IMR-90 (cell line): ENCODE results near the gene MYH6. TPM values are rescaled to one million over a fixed set of nuclear protein-coding genes. Genes with fewer than 3 reads are reported as not detected.

Experiments
- ATAC-seq: fragments of 200-7000 bp; cut with Tn5 transposase; 2 replicates; pipeline ENCODE4 v1.9.1; 2020; ENCODE audit warnings: low read depth, mild to moderate bottlenecking, moderate library complexity
- BruUV-seq: library from RNA; stranded (reverse); fragments of 400-500 nt; replicated peaks from 2 replicates; lab custom pipeline; 2021; lab: Mats Ljungman, UMichigan
- CTCF ChIA-PET: fragments of 300-600 bp; formaldehyde crosslinking; extraction: SDS; loops from one replicate; lab custom pipeline; 2021; ENCODE audit warnings: antibody characterized with exemption; lab: Yijun Ruan, JAX
- POLR2A ChIA-PET: fragments of 300-600 bp; sonication (Branson Sonifier 250); formaldehyde crosslinking; loops from one replicate; lab custom pipeline; 2022; ENCODE audit warnings: antibody characterized with exemption; ENCODE audit not compliant: unreplicated experiment; lab: Charles Lee
- DNase-seq: peaks from one replicate; pipeline ENCODE4 v3.0.0; 2013
- H2AFZ ChIP-seq: replicated peaks from 2 replicates; pipeline ENCODE3; 2013; ENCODE audit warnings: low read length, mild to moderate bottlenecking; ENCODE audit not compliant: poor library complexity
- H2AK5ac ChIP-seq: 2 replicates; pipeline ENCODE4 v1.6.1; 2013; ENCODE audit warnings: low read depth, low read length, inconsistent platforms
- H2AK9ac ChIP-seq: replicated peaks from 2 replicates; pipeline ENCODE3; 2013; ENCODE audit warnings: mild to moderate bottlenecking, low read depth, low read length, moderate library complexity; ENCODE audit not compliant: poor library complexity
- H2BK120ac ChIP-seq: 2 replicates; pipeline ENCODE4 v1.6.1; 2013; ENCODE audit warnings: low read depth, low read length, inconsistent platforms
- H2BK15ac ChIP-seq: 3 replicates; pipeline ENCODE4 v1.6.1; 2013; ENCODE audit warnings: low read depth, low read length, inconsistent platforms
- H2BK20ac ChIP-seq: 2 replicates; pipeline ENCODE4 v1.6.1; 2013; ENCODE audit warnings: low read depth, mild to moderate bottlenecking, inconsistent platforms, low read length, moderate library complexity
- H2BK5ac ChIP-seq: 2 replicates; pipeline ENCODE4 v1.6.1; 2013; ENCODE audit warnings: mild to moderate bottlenecking, low read depth, low read length, inconsistent platforms; ENCODE audit not compliant: poor library complexity, severe bottlenecking
- H3K14ac ChIP-seq: replicated peaks from 2 replicates; pipeline ENCODE4 v1.6.1; 2013; ENCODE audit warnings: low read depth, low read length, inconsistent platforms
- H3K18ac ChIP-seq: 2 replicates; pipeline ENCODE4 v1.6.1; 2013; ENCODE audit warnings: low read depth, low read length, control low read depth
- H3K23ac ChIP-seq: 2 replicates; pipeline ENCODE4 v1.6.1; 2013; ENCODE audit warnings: low read depth, low read length, inconsistent platforms
- H3K27ac ChIP-seq: 2 replicates; pipeline ENCODE4 v1.5.1; 2013; ENCODE audit warnings: mild to moderate bottlenecking, control low read depth, low read length; ENCODE audit not compliant: insufficient read depth
- H3K27me3 ChIP-seq: 2 replicates; pipeline ENCODE4 v1.6.1; 2013; ENCODE audit warnings: low read length; ENCODE audit not compliant: control insufficient read depth, insufficient read depth
- H3K36me3 ChIP-seq: 2 replicates; pipeline ENCODE4 v1.6.1; 2013; ENCODE audit warnings: low read length, mixed read lengths; ENCODE audit not compliant: control insufficient read depth, insufficient read depth
- H3K4ac ChIP-seq: 2 replicates; pipeline ENCODE4 v1.6.1; 2013; ENCODE audit warnings: low read depth, low read length, inconsistent platforms
- H3K4me1 ChIP-seq: 2 replicates; pipeline ENCODE4 v1.6.1; 2013; ENCODE audit warnings: low read length, mixed read lengths; ENCODE audit not compliant: control insufficient read depth, insufficient read depth
- H3K4me2 ChIP-seq: 2 replicates; pipeline ENCODE4 v1.6.1; 2013; ENCODE audit warnings: low read depth, mild to moderate bottlenecking, control low read depth, low read length, moderate library complexity
- H3K4me3 ChIP-seq: 2 replicates; pipeline ENCODE4 v1.5.1; 2013; ENCODE audit warnings: low read depth, mild to moderate bottlenecking, control low read depth, low read length, moderate library complexity; ENCODE audit not compliant: insufficient read depth
- H3K56ac ChIP-seq: 2 replicates; pipeline ENCODE4 v1.6.1; 2013; ENCODE audit warnings: low read length, inconsistent platforms; ENCODE audit not compliant: insufficient read depth; ENCODE audit errors: extremely low read depth
- H3K79me1 ChIP-seq, 2 experiments: 2 replicates each; pipeline ENCODE4 v1.6.1; 2013; ENCODE audit warnings: low read length in 2 of 2, inconsistent platforms in 1 of 2, low read depth in 1 of 2
- H3K9ac ChIP-seq: 2 replicates; pipeline ENCODE4 v1.6.1; 2013; ENCODE audit warnings: low read depth, low read length, control low read depth
- H3K9me1 ChIP-seq: 2 replicates; pipeline ENCODE4 v1.6.1; 2013; ENCODE audit warnings: low read length, inconsistent platforms; ENCODE audit not compliant: insufficient read depth
- H3K9me3 ChIP-seq: 2 replicates; pipeline ENCODE4 v1.6.1; 2013; ENCODE audit warnings: low read length; ENCODE audit not compliant: control insufficient read depth, insufficient read depth
- H4K20me1 ChIP-seq: 2 replicates; pipeline ENCODE4 v1.6.1; 2013; ENCODE audit warnings: low read length, inconsistent platforms; ENCODE audit not compliant: insufficient read depth
- H4K5ac ChIP-seq: 2 replicates; pipeline ENCODE4 v1.6.1; 2013; ENCODE audit warnings: mild to moderate bottlenecking, low read depth, low read length, control low read depth
- H4K8ac ChIP-seq, 2 experiments: 2 replicates each; pipeline ENCODE4 v1.6.1; 2013; ENCODE audit warnings: low read depth in 2 of 2, low read length in 2 of 2, control low read depth in 1 of 2, inconsistent platforms in 1 of 2
- H4K91ac ChIP-seq: 2 replicates; pipeline ENCODE4 v1.6.1; 2013; ENCODE audit warnings: low read depth, low read length, inconsistent platforms; ENCODE audit not compliant: insufficient read depth
- BHLHE40 ChIP-seq: fragments of 150-350 bp; IDR thresholded peaks from 2 replicates; pipeline ENCODE4 v1.6.1; 2016; ENCODE audit warnings: mild to moderate bottlenecking, low read depth, low read length
- CEBPB ChIP-seq: IDR thresholded peaks from 2 replicates; pipeline ENCODE4 v1.6.1; 2012; ENCODE audit warnings: low read depth, low read length, improper control_type of control experiment
- CHD1 ChIP-seq: IDR thresholded peaks from 2 replicates; pipeline ENCODE4 v1.6.1; 2012; ENCODE audit warnings: low read depth, low read length, improper control_type of control experiment
- CTCF ChIP-seq: conservative IDR thresholded peaks from 2 replicates; pipeline ENCODE4 v1.5.1; 2012; ENCODE audit warnings: mild to moderate bottlenecking, low read depth, low read length, improper control_type of control experiment
- ELK1 ChIP-seq: fragments of 150-350 bp; IDR thresholded peaks from 2 replicates; pipeline ENCODE4 v1.6.1; 2016; ENCODE audit warnings: low read depth, mild to moderate bottlenecking, low read length, moderate library complexity, borderline replicate concordance
- FOS ChIP-seq: fragments of 150-350 bp; IDR thresholded peaks from 2 replicates; pipeline ENCODE4 v1.6.1; 2016; ENCODE audit warnings: low read depth, low read length
- MAFK ChIP-seq: IDR thresholded peaks from 2 replicates; pipeline ENCODE4 v1.6.1; 2012; ENCODE audit warnings: low read depth, low read length, improper control_type of control experiment
- MAZ ChIP-seq: IDR thresholded peaks from 2 replicates; pipeline ENCODE4 v1.6.1; 2012; ENCODE audit warnings: low read depth, mild to moderate bottlenecking, low read length, improper control_type of control experiment, moderate library complexity, borderline replicate concordance
- MXI1 ChIP-seq: IDR thresholded peaks from 2 replicates; pipeline ENCODE4 v1.6.1; 2012; ENCODE audit warnings: low read depth, mild to moderate bottlenecking, low read length, moderate library complexity, borderline replicate concordance
- NFE2L2 ChIP-seq: fragments of 150-350 bp; IDR thresholded peaks from 2 replicates; pipeline ENCODE4 v1.6.1; 2016; ENCODE audit warnings: low read depth, mild to moderate bottlenecking, low read length
- POLR2A ChIP-seq: IDR thresholded peaks from 2 replicates; pipeline ENCODE4 v1.6.1; 2012; ENCODE audit warnings: mild to moderate bottlenecking, low read depth, low read length
- RAD21 ChIP-seq: IDR thresholded peaks from 2 replicates; pipeline ENCODE4 v1.6.1; 2012; ENCODE audit warnings: low read length, improper control_type of control experiment
- RCOR1 ChIP-seq: IDR thresholded peaks from 2 replicates; pipeline ENCODE4 v1.6.1; 2012; ENCODE audit warnings: mild to moderate bottlenecking, low read length, improper control_type of control experiment; ENCODE audit not compliant: insufficient replicate concordance
- RFX5 ChIP-seq: IDR thresholded peaks from 2 replicates; pipeline ENCODE4 v1.8.0; 2012; ENCODE audit warnings: low read depth, mild to moderate bottlenecking, low read length, moderate library complexity
- SMC3 ChIP-seq: fragments of 150-350 bp; IDR thresholded peaks from 2 replicates; pipeline ENCODE4 v1.6.1; 2016; ENCODE audit warnings: low read depth, mild to moderate bottlenecking, antibody characterized with exemption, low read length, moderate library complexity
- USF2 ChIP-seq: fragments of 150-350 bp; IDR thresholded peaks from 2 replicates; pipeline ENCODE4 v1.6.1; 2017; ENCODE audit warnings: mild to moderate bottlenecking, antibody characterized with exemption, low read length, low read depth
- WGBS, 2 experiments: methylation state at CpG; one replicate each; pipeline versions ENCODE4 v1.1.5 to v1.1.7; 2013; ENCODE audit warnings: missing lambda C conversion rate in 2 of 2; ENCODE audit not compliant: insufficient read length in 1 of 2; ENCODE audit errors: extremely low coverage in 2 of 2; 5-methylcytosine and 5-hydroxymethylcytosine counted together
- dilution Hi-C: fragments of 300-500 bp; cut with HindIII; formaldehyde crosslinking; loops from one replicate; pipeline ENCODE4 v1.14.3; 2018; ENCODE audit warnings: low sequenced_read_pairs; ENCODE audit not compliant: unreplicated experiment
- in situ Hi-C: fragments of 300-500 bp; cut with MboI; formaldehyde crosslinking; loops from 3 replicates; pipeline ENCODE4 v1.14.3; 2019; ENCODE audit warnings: low sequenced_read_pairs, inconsistent platforms, mixed read lengths
- intact Hi-C: fragments of 100-400 bp; cut with micrococcal nuclease; formaldehyde crosslinking; loops from 2 replicates; pipeline ENCODE4 v1.10.0; 2022
- polyA plus RNA-seq, 3 experiments: library from polyadenylated mRNA; depleted of rRNA; stranded (reverse); fragments of >200 nt; gene quantifications; 2 replicates each; pipeline ENCODE4 v1.2.3, GENCODE V29; 2012; ENCODE audit warnings: low replicate concordance in 1 of 3
- total RNA-seq: library from RNA; depleted of rRNA; stranded (reverse); fragments of >200 nt; gene quantifications from 2 replicates; pipeline ENCODE4 v1.2.3, GENCODE V29; 2012

Gene MYH6
- total and polyA plus RNA-seq, 2 of the 4 experiments (the other 2 are of a cell fraction) = not detected

- no peak overlapping the region for H3K23ac ChIP-seq
- dilution Hi-C loops = no loop called here
- no peak for DNase-seq
Observed at GRCh38 chr14:23430016-23430722, 22.1 kb upstream of the MYH6 start.

More at GRCh38 chr14:23430016-23430722, 22.1 kb upstream of the MYH6 start:
- no peaks in the 10 kb centered on the region for H3K79me1 ChIP-seq
- H4K5ac ChIP-seq = no peak overlapping the region
- H3K9ac ChIP-seq = no peak overlapping the region
- H2AFZ ChIP-seq = no peak overlapping the region
- H4K8ac ChIP-seq = no peak overlapping the region
- no peak overlapping the region for H3K4me3 ChIP-seq
- H4K91ac ChIP-seq = no peak overlapping the region
- WGBS, 2 experiments = 27% methylated on average over 4 of the region's 10 CpGs; no CpG with 5 or more reads in 1 of the 2 experiments
- in situ Hi-C loops (no loop called here), intact Hi-C loops (no loop called here)
- no peak overlapping the region for H2AK9ac ChIP-seq
- no peak overlapping the region for H2BK5ac ChIP-seq
- no peaks in the 10 kb centered on the region for H3K9me1 ChIP-seq
- CTCF ChIA-PET = no interaction called here
- H3K4ac ChIP-seq = no peak overlapping the region
- H4K20me1 ChIP-seq = no peaks in the 10 kb centered on the region
- no peak for ATAC-seq
- H2AK5ac ChIP-seq = no peak overlapping the region
- no TSS peak for BruUV-seq
- TF ChIP-seq CHD1 (no peak), RCOR1 (no peak), FOS (no peak), RFX5 (no peak), SMC3 (no peak), MAFK (no peak), MXI1 (no peak), POLR2A (no peak), BHLHE40 (no peak), MAZ (no peak), CTCF (no peak), USF2 (no peak), CEBPB (no peak), NFE2L2 (no peak), RAD21 (no peak), ELK1 (no peak)
- H2BK20ac ChIP-seq = no peak overlapping the region
- H2BK15ac ChIP-seq = no peak overlapping the region
- H3K4me2 ChIP-seq = no peak overlapping the region
- H3K56ac ChIP-seq = no peak overlapping the region
- no peak overlapping the region for H3K18ac ChIP-seq
- POLR2A ChIA-PET = no interaction called here
- H3K36me3 ChIP-seq = no peaks in the 10 kb centered on the region
- no peak overlapping the region for H2BK120ac ChIP-seq
- no peak overlapping the region for H3K14ac ChIP-seq
- H3K4me1 ChIP-seq = no peaks in the 10 kb centered on the region
- no peak overlapping the region for H3K27ac ChIP-seq
- H3K27me3 ChIP-seq = peaks cover 7% of the 10 kb centered on the region; the same call in 1 of the 2 replicates
- no peaks in the 10 kb centered on the region for H3K9me3 ChIP-seq
